Measurements from ENCODE around the gene ZDHHC5. TPM values are rescaled to one million over a fixed set of nuclear protein-coding genes. Genes with fewer than 3 reads are reported as not detected.
A peak's percentile ranks its signal among the peaks of the same experiment; 100 is the strongest.

Gene ZDHHC5
- total RNA-seq, 1 experiment from 2014 or later = 64.1 TPM

DNA sequence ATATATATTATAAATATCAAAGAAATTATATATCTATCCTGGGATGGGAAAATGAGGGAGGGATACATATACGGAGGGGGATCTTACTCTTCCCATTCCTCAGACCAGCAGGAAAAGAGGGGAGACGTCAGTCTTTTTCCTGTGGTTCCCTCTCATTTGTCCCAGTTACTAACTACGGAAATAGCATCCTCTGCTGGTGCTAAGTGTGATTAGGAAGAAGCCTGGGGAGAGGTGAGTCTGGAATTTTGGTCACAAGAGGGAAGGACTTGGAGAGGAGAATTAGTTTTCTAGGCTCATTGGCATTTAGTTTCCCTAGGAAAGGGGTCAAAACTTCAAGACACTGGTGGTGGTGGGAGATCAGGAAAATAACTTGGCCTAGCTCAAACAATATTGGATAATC, 32.5 kb downstream of the ZDHHC5 start:
- Histone ChIP-seq H2AFZ (ENCODE audit: low read depth, low read length, poor library complexity, severe bottlenecking) (no peak overlapping the region), H3K4me1 (ENCODE audit: control insufficient read depth in 1 of 2, insufficient read depth in 2 of 2, low read length in 2 of 2) (no peaks in the 10 kb centered on the region), H3K9me2 (ENCODE audit: insufficient read depth) (no peaks in the 10 kb centered on the region), H3K4me2 (ENCODE audit: low read length) (no peak overlapping the region), H3K9me3 (ENCODE audit: control insufficient read depth in 1 of 2, insufficient read depth in 1 of 2, low read depth in 1 of 2, low read length in 2 of 2) (no peaks in the 10 kb centered on the region), H4K20me1 (ENCODE audit: insufficient read depth) (no peaks in the 10 kb centered on the region), H3K27ac (ENCODE audit: low read depth, low read length) (no peak overlapping the region), H3K36me3 (ENCODE audit: control insufficient read depth in 1 of 2, insufficient read depth in 2 of 2, low read length in 2 of 2) (peaks cover 37 to 46% of the 10 kb centered on the region in 2 experiments), H3K79me2 (ENCODE audit: insufficient read depth, low read length) (no peaks in the 10 kb centered on the region; the same call in 1 of the 2 replicates), H3K9ac (ENCODE audit: low read length) (no peak overlapping the region), H3K27me3 (ENCODE audit: insufficient read depth, low read length) (no peaks in the 10 kb centered on the region), H3K4me3 (replicated peaks in 1 of 2; ENCODE audit: low read depth in 1 of 2, low read length in 2 of 2) (no peak overlapping the region)
- BruUV-seq (replicated peaks) = no TSS peak
- ChIA-PET POLR2A (no interaction called here), CTCF (no interaction called here), RAD21 (ENCODE audit: low non-redundant PET in 1 of 2, low total read pairs in 2 of 2, uncharacterized antibody in 2 of 2, unreplicated experiment in 2 of 2) (no interaction called here)
- intact Hi-C loops (cut with micrococcal nuclease) = no loop called here
- TF ChIP-seq FOSL1 (IDR thresholded peaks at IDR 0.05; ENCODE audit: low read depth) (no peak), SRF (IDR thresholded peaks at IDR 0.05; ENCODE audit: low read depth) (no peak), EZH2phosphoT487 (IDR thresholded peaks at IDR 0.05; ENCODE audit: borderline replicate concordance) (no peak), RAD21 (IDR thresholded peaks at IDR 0.05; ENCODE audit: low read depth) (no peak), JUND (IDR thresholded peaks at IDR 0.05) (no peak), CBX3 (IDR thresholded peaks at IDR 0.05; ENCODE audit: low read depth) (no peak), CTCF (IDR thresholded peaks at IDR 0.05 in 2 of 3, conservative IDR thresholded peaks at IDR 0.05 in 1 of 3; ENCODE audit: borderline replicate concordance in 1 of 3, insufficient read depth in 1 of 3, low read depth in 2 of 3, low read length in 2 of 3) (0 out of 6 replicates have a peak, but pooled peaks of 2 of the 3 experiments have one; percentile 7 to 24), REST (IDR thresholded peaks at IDR 0.05; ENCODE audit: low read depth) (no peak)
- ATAC-seq (peak; percentile 42; the same call in 1 of the 2 replicates), DNase-seq (ENCODE audit: low read depth, low spot score) (no peak)

Data from HCT116 (cell line).